Keratinocyte (primary cell): ENCODE data around the gene TOM1L2. TPM values are rescaled to one million over a fixed set of nuclear protein-coding genes. Genes with fewer than 3 reads are reported as not detected.

Source experiments
- DNase-seq: peaks from one replicate; pipeline ENCODE4 v3.0.0-alpha.2; 2011; ENCODE audit warnings: low read depth, missing footprints, low spot score
- FAIRE-seq: peaks from 2 replicates; lab custom pipeline; 2011; peaks lifted over from hg19 to GRCh38; lab: Jason Lieb, UNC
- H2AFZ ChIP-seq: 2 replicates; pipeline ENCODE4 v1.6.0; 2012; ENCODE audit warnings: low read length, control low read depth, inconsistent platforms; ENCODE audit not compliant: control insufficient read depth
- H3K27ac ChIP-seq: 2 replicates; pipeline ENCODE4 v1.5.1; 2011; ENCODE audit warnings: low read length; ENCODE audit not compliant: control insufficient read depth, insufficient read depth
- H3K27me3 ChIP-seq: 3 replicates; pipeline ENCODE4 v1.6.0; 2011; ENCODE audit warnings: low read length; ENCODE audit not compliant: control insufficient read depth, insufficient read depth; ENCODE audit errors: extremely low read depth
- H3K36me3 ChIP-seq, 2 experiments: 2 replicates in 1 of 2; 3 replicates in 1 of 2; pipeline ENCODE4 v1.5.1; 2011; ENCODE audit warnings: low read length in 2 of 2, mild to moderate bottlenecking in 1 of 2; ENCODE audit not compliant: control insufficient read depth in 2 of 2, insufficient read depth in 2 of 2; ENCODE audit errors: extremely low read depth in 1 of 2
- H3K4me1 ChIP-seq: 3 replicates; pipeline ENCODE4 v1.5.1; 2011; ENCODE audit warnings: low read length; ENCODE audit not compliant: control insufficient read depth, insufficient read depth; ENCODE audit errors: extremely low read depth
- H3K4me2 ChIP-seq: 3 replicates; pipeline ENCODE4 v1.6.0; 2011; ENCODE audit warnings: low read depth, low read length; ENCODE audit not compliant: control insufficient read depth, insufficient read depth; ENCODE audit errors: extremely low read depth
- H3K4me3 ChIP-seq, 3 experiments: fragments of 200-600 bp in 1 of 3; sonication (generic) in 1 of 3; 2 replicates in 2 of 3; 3 replicates in 1 of 3; pipeline ENCODE4 v1.5.1; 2011 to 2016; ENCODE audit warnings: low read length in 3 of 3, mild to moderate bottlenecking in 3 of 3, control low read depth in 2 of 3, inconsistent platforms in 1 of 3, low read depth in 1 of 3, mixed read lengths in 1 of 3, mixed run types in 1 of 3, moderate library complexity in 1 of 3; ENCODE audit not compliant: control insufficient read depth in 2 of 3, insufficient read depth in 2 of 3; ENCODE audit errors: extremely low read depth in 1 of 3
- H3K79me2 ChIP-seq: 2 replicates; pipeline ENCODE4 v1.6.0; 2012; ENCODE audit warnings: low read length; ENCODE audit not compliant: control insufficient read depth, insufficient read depth
- H3K9ac ChIP-seq: 3 replicates; pipeline ENCODE4 v1.6.0; 2011; ENCODE audit warnings: low read length; ENCODE audit not compliant: control insufficient read depth, insufficient read depth; ENCODE audit errors: extremely low read depth
- H3K9me1 ChIP-seq: 3 replicates; pipeline ENCODE4 v1.6.0; 2011; ENCODE audit warnings: low read length; ENCODE audit not compliant: control insufficient read depth, insufficient read depth; ENCODE audit errors: extremely low read depth
- H3K9me3 ChIP-seq: 2 replicates; pipeline ENCODE4 v1.5.1; 2012; ENCODE audit warnings: low read depth, low read length; ENCODE audit not compliant: control insufficient read depth
- H4K20me1 ChIP-seq: 3 replicates; pipeline ENCODE4 v1.6.0; 2011; ENCODE audit warnings: low read length; ENCODE audit not compliant: control insufficient read depth, insufficient read depth; ENCODE audit errors: extremely low read depth
- EZH2 ChIP-seq: IDR thresholded peaks from one replicate; pipeline ENCODE4 v1.6.1; 2012; ENCODE audit warnings: inconsistent platforms, mild to moderate bottlenecking, low read length, moderate library complexity
- dilution Hi-C: fragments of 300-500 bp; cut with MboI; formaldehyde crosslinking; loops from one replicate; pipeline ENCODE4 v1.7.0; 2020; ENCODE audit warnings: low sequenced_read_pairs; ENCODE audit not compliant: extremely low pct_ligation_motif_present
- polyA plus RNA-seq, 5 experiments: library from polyadenylated mRNA; depleted of rRNA in 3 of 5; stranded (reverse) in 3 of 5; stranded (forward) in 1 of 5; unstranded in 1 of 5; fragments of >200 nt; gene quantifications; 1 replicate in 1 of 5; 2 replicates in 3 of 5; 3 replicates in 1 of 5; pipeline versions ENCODE4 v1.2.1 to v1.2.3, GENCODE V29; 2011 to 2012; ENCODE audit warnings: missing spikeins in 2 of 5, low read depth in 1 of 5, low replicate concordance in 1 of 5
- TF ChIP-seq, protein P1 (sequence below), 3 experiments: IDR thresholded peaks in 1 of 3; conservative IDR thresholded peaks in 1 of 3; optimal IDR thresholded peaks in 1 of 3; 2 replicates in 2 of 3; 3 replicates in 1 of 3; pipeline versions ENCODE3 to v1.5.1; 2011; ENCODE audit warnings: low read length in 3 of 3, mild to moderate bottlenecking in 3 of 3, moderate library complexity in 2 of 3, control low read depth in 1 of 3, inconsistent platforms in 1 of 3; ENCODE audit not compliant: insufficient read depth in 2 of 3; ENCODE audit errors: extremely low read depth in 1 of 3

The TOM1L2 gene
- polyA plus RNA-seq, 1 donor (not counting 4 experiments of a cell fraction or from before 2014, with no cell fraction given) = 36.3 TPM

DNA sequence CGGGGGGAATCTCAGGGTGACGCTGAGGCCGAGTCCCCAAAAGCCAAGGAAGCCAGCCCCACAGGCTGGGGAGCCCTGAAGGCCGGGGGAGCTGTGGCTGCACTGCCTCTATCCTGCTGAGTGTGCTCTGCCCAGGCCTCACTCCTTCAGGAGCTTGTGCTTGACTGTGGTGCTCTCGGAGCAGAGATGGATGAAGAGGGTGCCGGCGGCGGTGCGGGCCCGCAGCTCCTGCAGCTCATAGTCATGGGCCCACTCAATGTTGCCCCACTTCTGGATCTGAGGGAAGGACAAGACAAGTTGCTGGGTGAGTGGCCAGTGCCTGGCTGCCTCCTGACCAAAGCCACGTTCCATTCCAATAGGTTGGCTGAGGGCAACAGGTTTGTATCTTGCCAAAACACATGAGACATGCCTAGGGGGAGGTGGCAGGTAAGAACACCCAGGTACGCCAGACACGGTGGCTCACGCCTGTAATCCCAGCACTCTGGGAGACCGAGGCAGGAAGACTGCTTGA is 46.3 kb upstream of the TOM1L2 start:
- dilution Hi-C loops = no loop called here
- H4K20me1 ChIP-seq = no peaks in the 10 kb centered on the region
- no peak overlapping the region for H3K4me2 ChIP-seq
- DNase-seq (no peak), FAIRE-seq (no peak)
- TF ChIP-seq, protein P1, sequence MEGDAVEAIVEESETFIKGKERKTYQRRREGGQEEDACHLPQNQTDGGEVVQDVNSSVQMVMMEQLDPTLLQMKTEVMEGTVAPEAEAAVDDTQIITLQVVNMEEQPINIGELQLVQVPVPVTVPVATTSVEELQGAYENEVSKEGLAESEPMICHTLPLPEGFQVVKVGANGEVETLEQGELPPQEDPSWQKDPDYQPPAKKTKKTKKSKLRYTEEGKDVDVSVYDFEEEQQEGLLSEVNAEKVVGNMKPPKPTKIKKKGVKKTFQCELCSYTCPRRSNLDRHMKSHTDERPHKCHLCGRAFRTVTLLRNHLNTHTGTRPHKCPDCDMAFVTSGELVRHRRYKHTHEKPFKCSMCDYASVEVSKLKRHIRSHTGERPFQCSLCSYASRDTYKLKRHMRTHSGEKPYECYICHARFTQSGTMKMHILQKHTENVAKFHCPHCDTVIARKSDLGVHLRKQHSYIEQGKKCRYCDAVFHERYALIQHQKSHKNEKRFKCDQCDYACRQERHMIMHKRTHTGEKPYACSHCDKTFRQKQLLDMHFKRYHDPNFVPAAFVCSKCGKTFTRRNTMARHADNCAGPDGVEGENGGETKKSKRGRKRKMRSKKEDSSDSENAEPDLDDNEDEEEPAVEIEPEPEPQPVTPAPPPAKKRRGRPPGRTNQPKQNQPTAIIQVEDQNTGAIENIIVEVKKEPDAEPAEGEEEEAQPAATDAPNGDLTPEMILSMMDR (optimal IDR thresholded peaks at IDR 0.05 in 1 of 3, IDR thresholded peaks at IDR 0.05 in 1 of 3, conservative IDR thresholded peaks at IDR 0.05 in 1 of 3; ENCODE audit: extremely low read depth in 1 of 3, insufficient read depth in 2 of 3, low read length in 3 of 3) = no peak
- no peak for TF ChIP-seq EZH2
- no peaks in the 10 kb centered on the region for H3K4me1 ChIP-seq
- no peaks in the 10 kb centered on the region for H3K79me2 ChIP-seq
- H3K4me3 ChIP-seq = no peak overlapping the region
- no peaks in the 10 kb centered on the region for H3K9me1 ChIP-seq
- no peak overlapping the region for H2AFZ ChIP-seq
- peaks cover 11 to 14% of the 10 kb centered on the region in 2 experiments for H3K36me3 ChIP-seq
- H3K27me3 ChIP-seq = no peaks in the 10 kb centered on the region
- no peak overlapping the region for H3K27ac ChIP-seq
- no peaks in the 10 kb centered on the region for H3K9me3 ChIP-seq
- no peak overlapping the region for H3K9ac ChIP-seq

DNA sequence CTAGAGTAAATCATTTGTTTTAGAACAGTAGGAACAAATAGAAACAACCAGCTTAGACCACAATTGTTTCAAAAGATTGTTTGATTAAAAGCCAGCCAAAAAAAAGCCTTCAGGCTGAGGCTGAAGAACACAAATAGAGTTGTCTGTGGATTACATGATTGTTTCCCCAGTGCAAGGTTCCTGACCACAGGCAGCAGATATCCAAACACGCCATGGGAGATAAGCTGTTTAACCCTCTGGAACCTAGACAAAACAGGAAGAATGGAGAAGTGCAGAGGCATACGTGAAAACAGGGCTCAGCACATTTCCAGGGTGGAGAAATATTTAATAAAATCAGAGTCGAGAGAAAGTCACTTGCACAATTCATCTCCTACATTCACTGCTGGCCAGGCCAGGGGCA is 45.8 kb upstream of the TOM1L2 start:
- FAIRE-seq (no peak), DNase-seq (no peak)
- Histone ChIP-seq H2AFZ (no peak overlapping the region), H3K9me3 (no peaks in the 10 kb centered on the region), H3K27ac (no peak overlapping the region), H3K79me2 (no peaks in the 10 kb centered on the region), H3K4me1 (no peaks in the 10 kb centered on the region), H3K9me1 (no peaks in the 10 kb centered on the region), H3K9ac (no peak overlapping the region), H3K4me3 (no peak overlapping the region), H4K20me1 (no peaks in the 10 kb centered on the region), H3K4me2 (no peak overlapping the region), H3K27me3 (no peaks in the 10 kb centered on the region), H3K36me3 (peaks cover 11 to 14% of the 10 kb centered on the region in 2 experiments)
- TF ChIP-seq, protein P1 (optimal IDR thresholded peaks at IDR 0.05 in 1 of 3, IDR thresholded peaks at IDR 0.05 in 1 of 3, conservative IDR thresholded peaks at IDR 0.05 in 1 of 3; ENCODE audit: extremely low read depth in 1 of 3, insufficient read depth in 2 of 3, low read length in 3 of 3) = no peak
- no peak for TF ChIP-seq EZH2
- dilution Hi-C loops = no loop called here
